WTC11 (cell line): Measurements from ENCODE around the gene ARHGEF1. TPM values are rescaled to one million over a fixed set of nuclear protein-coding genes. Genes with fewer than 3 reads are reported as not detected.

Experiments
- ATF1 ChIP-seq: sonication (generic); formaldehyde crosslinking; IDR thresholded peaks from 2 replicates; pipeline ENCODE4 v1.8.1; 2023; ENCODE audit warnings: mild to moderate bottlenecking, moderate library complexity, missing genetic modification reagents
- CREM ChIP-seq: sonication (generic); formaldehyde crosslinking; IDR thresholded peaks from 2 replicates; pipeline ENCODE4 v1.8.1; 2022; ENCODE audit warnings: mild to moderate bottlenecking, missing genetic modification reagents, moderate library complexity
- EMX1 ChIP-seq: fragments of 250-450 bp; sonication (Bioruptor Pico); IDR thresholded peaks from 2 replicates; pipeline ENCODE4 v1.8.0; 2021; ENCODE audit warnings: mild to moderate bottlenecking
- FOXP1 ChIP-seq: sonication (generic); formaldehyde crosslinking; IDR thresholded peaks from 2 replicates; pipeline ENCODE4 v1.8.0; 2022; ENCODE audit warnings: missing genetic modification reagents, mild to moderate bottlenecking, moderate library complexity, borderline replicate concordance
- NFATC4 ChIP-seq: fragments of 250-450 bp; sonication (Bioruptor Pico); IDR thresholded peaks from 2 replicates; pipeline ENCODE4 v1.9.0; 2021; ENCODE audit warnings: mild to moderate bottlenecking
- NR1H2 ChIP-seq: sonication (generic); formaldehyde crosslinking; IDR thresholded peaks from 2 replicates; pipeline ENCODE4 v1.9.0; 2021; ENCODE audit warnings: mild to moderate bottlenecking, moderate library complexity, missing genetic modification reagents
- RORB ChIP-seq: fragments of 250-450 bp; sonication (Bioruptor Pico); IDR thresholded peaks from 2 replicates; pipeline ENCODE4 v1.9.0; 2021; ENCODE audit warnings: mild to moderate bottlenecking
- ZBTB21 ChIP-seq: sonication (generic); formaldehyde crosslinking; IDR thresholded peaks from 2 replicates; pipeline ENCODE4 v1.8.1; 2023; ENCODE audit warnings: mild to moderate bottlenecking, missing genetic modification reagents, borderline replicate concordance
- ZNF121 ChIP-seq: sonication (generic); formaldehyde crosslinking; IDR thresholded peaks from 2 replicates; pipeline ENCODE4 v1.8.0; 2023; ENCODE audit warnings: missing genetic modification reagents
- ZNF416 ChIP-seq: fragments of 250-450 bp; sonication (Bioruptor Pico); IDR thresholded peaks from 2 replicates; pipeline ENCODE4 v1.9.0; 2021; ENCODE audit warnings: mild to moderate bottlenecking, inconsistent platforms
- total RNA-seq: library from RNA; stranded (reverse); gene quantifications from 3 replicates; pipeline ENCODE4 v1.2.3, GENCODE V29; 2021
- TF ChIP-seq, protein P1 (sequence below): sonication (generic); formaldehyde crosslinking; IDR thresholded peaks from 2 replicates; pipeline ENCODE4 v1.8.0; 2023; ENCODE audit warnings: mild to moderate bottlenecking, missing genetic modification reagents
- TF ChIP-seq, protein P2 (sequence below): fragments of 250-450 bp; sonication (Bioruptor Pico); IDR thresholded peaks from 2 replicates; pipeline ENCODE4 v1.9.0; 2021; ENCODE audit warnings: moderate library complexity, mild to moderate bottlenecking, inconsistent platforms, borderline replicate concordance
- TF ChIP-seq, protein P3 (sequence below): sonication (generic); formaldehyde crosslinking; IDR thresholded peaks from 2 replicates; pipeline ENCODE4 v1.8.1; 2023; ENCODE audit warnings: mild to moderate bottlenecking, missing genetic modification reagents
- TF ChIP-seq, protein P4 (sequence below): sonication (generic); formaldehyde crosslinking; IDR thresholded peaks from 2 replicates; pipeline ENCODE4 v1.8.1; 2023; ENCODE audit warnings: mild to moderate bottlenecking, missing genetic modification reagents, borderline replicate concordance
- TF ChIP-seq, protein P5 (sequence below): fragments of 250-450 bp; sonication (Bioruptor Pico); conservative IDR thresholded peaks from 2 replicates; pipeline ENCODE4 v1.9.0; 2021; ENCODE audit warnings: mild to moderate bottlenecking
- TF ChIP-seq, protein P6 (sequence below): sonication (generic); formaldehyde crosslinking; IDR thresholded peaks from 2 replicates; pipeline ENCODE4 v1.8.0; 2022; ENCODE audit warnings: mild to moderate bottlenecking, missing genetic modification reagents
- TF ChIP-seq, protein P7 (sequence below): sonication (generic); formaldehyde crosslinking; IDR thresholded peaks from 2 replicates; pipeline ENCODE4 v1.8.0; 2022; ENCODE audit warnings: mild to moderate bottlenecking, missing genetic modification reagents

Gene ARHGEF1
- total RNA-seq, 1 experiment from 2014 or later, result 102 TPM

DNA sequence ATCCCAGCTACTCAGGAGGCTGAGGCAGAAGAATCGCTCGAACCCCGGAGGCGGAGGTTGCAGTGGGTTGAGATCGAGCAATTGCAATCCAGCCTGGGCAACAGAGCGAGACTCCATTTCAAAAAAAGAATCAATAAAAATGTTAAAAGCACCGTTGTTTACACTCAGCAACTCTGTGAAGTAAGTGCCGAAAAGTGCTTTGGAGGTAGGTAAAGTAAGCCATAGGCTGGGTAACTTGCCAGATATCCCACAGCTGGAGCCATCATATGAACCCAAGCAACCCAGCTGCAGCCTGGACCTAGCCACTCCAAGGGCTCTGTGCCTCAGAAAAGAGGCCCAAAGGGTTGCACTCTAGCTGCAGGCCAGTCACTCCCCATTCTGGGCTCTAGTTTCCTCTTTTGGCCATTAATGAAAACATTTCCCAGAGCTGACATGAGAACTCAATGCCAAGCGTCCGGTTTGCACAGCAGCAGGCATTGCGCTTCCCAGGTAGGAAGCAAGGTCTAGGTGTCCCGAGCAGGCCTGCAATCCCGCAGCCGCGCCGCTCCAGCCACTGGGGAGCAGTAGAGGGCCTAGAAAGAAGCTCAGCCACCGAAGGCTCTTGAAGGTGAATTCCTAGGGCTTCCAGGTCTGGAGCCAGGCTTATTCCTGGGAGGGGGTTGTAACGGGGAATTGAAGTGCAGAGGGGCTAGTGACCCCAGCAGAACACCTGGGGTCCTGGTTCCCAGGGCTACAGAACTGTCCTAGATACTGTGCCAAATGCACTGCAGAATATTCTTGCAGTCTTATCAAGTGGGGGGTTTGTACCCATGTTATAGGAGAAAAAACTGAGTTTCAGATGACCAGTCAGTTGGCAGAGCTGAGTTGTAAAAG lies 10.0 kb upstream of the ARHGEF1 start (continued):
- TF ChIP-seq, protein P1, sequence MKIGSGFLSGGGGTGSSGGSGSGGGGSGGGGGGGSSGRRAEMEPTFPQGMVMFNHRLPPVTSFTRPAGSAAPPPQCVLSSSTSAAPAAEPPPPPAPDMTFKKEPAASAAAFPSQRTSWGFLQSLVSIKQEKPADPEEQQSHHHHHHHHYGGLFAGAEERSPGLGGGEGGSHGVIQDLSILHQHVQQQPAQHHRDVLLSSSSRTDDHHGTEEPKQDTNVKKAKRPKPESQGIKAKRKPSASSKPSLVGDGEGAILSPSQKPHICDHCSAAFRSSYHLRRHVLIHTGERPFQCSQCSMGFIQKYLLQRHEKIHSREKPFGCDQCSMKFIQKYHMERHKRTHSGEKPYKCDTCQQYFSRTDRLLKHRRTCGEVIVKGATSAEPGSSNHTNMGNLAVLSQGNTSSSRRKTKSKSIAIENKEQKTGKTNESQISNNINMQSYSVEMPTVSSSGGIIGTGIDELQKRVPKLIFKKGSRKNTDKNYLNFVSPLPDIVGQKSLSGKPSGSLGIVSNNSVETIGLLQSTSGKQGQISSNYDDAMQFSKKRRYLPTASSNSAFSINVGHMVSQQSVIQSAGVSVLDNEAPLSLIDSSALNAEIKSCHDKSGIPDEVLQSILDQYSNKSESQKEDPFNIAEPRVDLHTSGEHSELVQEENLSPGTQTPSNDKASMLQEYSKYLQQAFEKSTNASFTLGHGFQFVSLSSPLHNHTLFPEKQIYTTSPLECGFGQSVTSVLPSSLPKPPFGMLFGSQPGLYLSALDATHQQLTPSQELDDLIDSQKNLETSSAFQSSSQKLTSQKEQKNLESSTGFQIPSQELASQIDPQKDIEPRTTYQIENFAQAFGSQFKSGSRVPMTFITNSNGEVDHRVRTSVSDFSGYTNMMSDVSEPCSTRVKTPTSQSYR (CRISPR knock-in tag), result no peak
- TF ChIP-seq ZBTB21 (CRISPR knock-in tag) (no peak), ATF1 (CRISPR knock-in tag) (0 out of 2 replicates have a peak, but pooled peaks have one; percentile 10), FOXP1 (CRISPR knock-in tag) (no peak; the same call in 1 of the 2 replicates), NFATC4 (peak; percentile 90), ZNF121 (CRISPR knock-in tag) (peak; percentile 10; the same call in 1 of the 2 replicates), CREM (CRISPR knock-in tag) (no peak), ZNF416 (CRISPR knock-in tag) (peak; percentile 39), EMX1 (CRISPR knock-in tag) (peak; percentile 95), RORB (CRISPR knock-in tag) (0 out of 2 replicates have a peak, but pooled peaks have one; percentile 39), NR1H2 (CRISPR knock-in tag) (no peak)
- TF ChIP-seq, protein P2, sequence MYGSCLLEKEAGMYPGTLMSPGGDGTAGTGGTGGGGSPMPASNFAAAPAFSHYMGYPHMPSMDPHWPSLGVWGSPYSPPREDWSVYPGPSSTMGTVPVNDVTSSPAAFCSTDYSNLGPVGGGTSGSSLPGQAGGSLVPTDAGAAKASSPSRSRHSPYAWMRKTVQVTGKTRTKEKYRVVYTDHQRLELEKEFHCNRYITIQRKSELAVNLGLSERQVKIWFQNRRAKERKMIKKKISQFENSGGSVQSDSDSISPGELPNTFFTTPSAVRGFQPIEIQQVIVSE, result 0 out of 2 replicates have a peak, but pooled peaks have one; percentile 1
- TF ChIP-seq, protein P3, sequence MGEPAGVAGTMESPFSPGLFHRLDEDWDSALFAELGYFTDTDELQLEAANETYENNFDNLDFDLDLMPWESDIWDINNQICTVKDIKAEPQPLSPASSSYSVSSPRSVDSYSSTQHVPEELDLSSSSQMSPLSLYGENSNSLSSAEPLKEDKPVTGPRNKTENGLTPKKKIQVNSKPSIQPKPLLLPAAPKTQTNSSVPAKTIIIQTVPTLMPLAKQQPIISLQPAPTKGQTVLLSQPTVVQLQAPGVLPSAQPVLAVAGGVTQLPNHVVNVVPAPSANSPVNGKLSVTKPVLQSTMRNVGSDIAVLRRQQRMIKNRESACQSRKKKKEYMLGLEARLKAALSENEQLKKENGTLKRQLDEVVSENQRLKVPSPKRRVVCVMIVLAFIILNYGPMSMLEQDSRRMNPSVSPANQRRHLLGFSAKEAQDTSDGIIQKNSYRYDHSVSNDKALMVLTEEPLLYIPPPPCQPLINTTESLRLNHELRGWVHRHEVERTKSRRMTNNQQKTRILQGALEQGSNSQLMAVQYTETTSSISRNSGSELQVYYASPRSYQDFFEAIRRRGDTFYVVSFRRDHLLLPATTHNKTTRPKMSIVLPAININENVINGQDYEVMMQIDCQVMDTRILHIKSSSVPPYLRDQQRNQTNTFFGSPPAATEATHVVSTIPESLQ (CRISPR knock-in tag), result no peak
- TF ChIP-seq, protein P4, sequence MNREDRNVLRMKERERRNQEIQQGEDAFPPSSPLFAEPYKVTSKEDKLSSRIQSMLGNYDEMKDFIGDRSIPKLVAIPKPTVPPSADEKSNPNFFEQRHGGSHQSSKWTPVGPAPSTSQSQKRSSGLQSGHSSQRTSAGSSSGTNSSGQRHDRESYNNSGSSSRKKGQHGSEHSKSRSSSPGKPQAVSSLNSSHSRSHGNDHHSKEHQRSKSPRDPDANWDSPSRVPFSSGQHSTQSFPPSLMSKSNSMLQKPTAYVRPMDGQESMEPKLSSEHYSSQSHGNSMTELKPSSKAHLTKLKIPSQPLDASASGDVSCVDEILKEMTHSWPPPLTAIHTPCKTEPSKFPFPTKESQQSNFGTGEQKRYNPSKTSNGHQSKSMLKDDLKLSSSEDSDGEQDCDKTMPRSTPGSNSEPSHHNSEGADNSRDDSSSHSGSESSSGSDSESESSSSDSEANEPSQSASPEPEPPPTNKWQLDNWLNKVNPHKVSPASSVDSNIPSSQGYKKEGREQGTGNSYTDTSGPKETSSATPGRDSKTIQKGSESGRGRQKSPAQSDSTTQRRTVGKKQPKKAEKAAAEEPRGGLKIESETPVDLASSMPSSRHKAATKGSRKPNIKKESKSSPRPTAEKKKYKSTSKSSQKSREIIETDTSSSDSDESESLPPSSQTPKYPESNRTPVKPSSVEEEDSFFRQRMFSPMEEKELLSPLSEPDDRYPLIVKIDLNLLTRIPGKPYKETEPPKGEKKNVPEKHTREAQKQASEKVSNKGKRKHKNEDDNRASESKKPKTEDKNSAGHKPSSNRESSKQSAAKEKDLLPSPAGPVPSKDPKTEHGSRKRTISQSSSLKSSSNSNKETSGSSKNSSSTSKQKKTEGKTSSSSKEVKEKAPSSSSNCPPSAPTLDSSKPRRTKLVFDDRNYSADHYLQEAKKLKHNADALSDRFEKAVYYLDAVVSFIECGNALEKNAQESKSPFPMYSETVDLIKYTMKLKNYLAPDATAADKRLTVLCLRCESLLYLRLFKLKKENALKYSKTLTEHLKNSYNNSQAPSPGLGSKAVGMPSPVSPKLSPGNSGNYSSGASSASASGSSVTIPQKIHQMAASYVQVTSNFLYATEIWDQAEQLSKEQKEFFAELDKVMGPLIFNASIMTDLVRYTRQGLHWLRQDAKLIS, result no peak
- TF ChIP-seq, protein P5, sequence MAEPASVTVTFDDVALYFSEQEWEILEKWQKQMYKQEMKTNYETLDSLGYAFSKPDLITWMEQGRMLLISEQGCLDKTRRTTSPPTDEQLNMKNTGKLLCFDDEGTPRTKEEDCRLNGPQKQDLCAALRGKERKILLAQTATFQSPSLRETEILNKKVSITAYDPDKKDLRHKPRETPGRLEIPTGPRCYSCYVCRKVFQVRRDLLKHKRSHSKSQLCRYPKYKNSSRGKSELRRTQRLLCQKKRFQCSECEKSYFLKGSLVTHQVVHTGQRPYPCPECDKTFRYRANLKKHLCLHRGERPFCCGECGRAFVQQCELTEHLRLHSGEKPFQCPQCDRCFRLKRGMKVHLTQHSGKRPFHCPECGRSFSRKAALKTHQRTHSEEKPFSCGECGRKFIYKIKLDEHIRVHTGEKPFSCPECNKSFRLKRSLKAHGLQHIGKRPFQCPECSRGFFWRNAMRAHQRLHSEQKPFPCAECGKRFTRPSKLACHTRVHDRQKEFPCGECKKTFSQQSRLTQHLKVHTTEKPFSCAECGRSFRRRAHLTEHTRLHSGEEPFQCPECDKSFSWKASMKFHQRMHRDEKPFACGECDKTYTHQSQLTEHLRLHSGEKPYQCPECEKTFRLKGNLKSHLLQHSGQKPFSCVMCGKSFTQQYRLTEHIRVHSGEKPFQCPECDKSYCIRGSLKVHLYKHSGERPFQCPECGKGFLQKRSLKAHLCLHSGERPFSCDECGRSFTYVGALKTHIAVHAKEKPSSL, result peak; percentile 92; the same call in 1 of the 2 replicates
- TF ChIP-seq, protein P6, sequence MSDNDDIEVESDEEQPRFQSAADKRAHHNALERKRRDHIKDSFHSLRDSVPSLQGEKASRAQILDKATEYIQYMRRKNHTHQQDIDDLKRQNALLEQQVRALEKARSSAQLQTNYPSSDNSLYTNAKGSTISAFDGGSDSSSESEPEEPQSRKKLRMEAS, result 0 out of 2 replicates have a peak, but pooled peaks have one; percentile 42
- TF ChIP-seq, protein P7, sequence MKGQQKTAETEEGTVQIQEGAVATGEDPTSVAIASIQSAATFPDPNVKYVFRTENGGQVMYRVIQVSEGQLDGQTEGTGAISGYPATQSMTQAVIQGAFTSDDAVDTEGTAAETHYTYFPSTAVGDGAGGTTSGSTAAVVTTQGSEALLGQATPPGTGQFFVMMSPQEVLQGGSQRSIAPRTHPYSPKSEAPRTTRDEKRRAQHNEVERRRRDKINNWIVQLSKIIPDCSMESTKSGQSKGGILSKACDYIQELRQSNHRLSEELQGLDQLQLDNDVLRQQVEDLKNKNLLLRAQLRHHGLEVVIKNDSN, result 0 out of 2 replicates have a peak, but pooled peaks have one; percentile 11
